HL-60 (cell line): ENCODE data around the gene PDE6C.

Experiments used
- POLR2AphosphoS5 ChIP-seq: IDR thresholded peaks from 2 replicates; pipeline ENCODE4 v1.6.1; 2012; ENCODE audit warnings: low read depth
- TF ChIP-seq, protein P1 (sequence below): IDR thresholded peaks from one replicate; pipeline ENCODE4 v1.5.1; 2011; ENCODE audit warnings: low read length, control low read depth, inconsistent platforms; ENCODE audit not compliant: insufficient read depth
- TF ChIP-seq, protein P2 (sequence below): IDR thresholded peaks from 2 replicates; pipeline ENCODE4 v1.6.1; 2012; ENCODE audit warnings: low read depth; ENCODE audit not compliant: insufficient replicate concordance

DNA sequence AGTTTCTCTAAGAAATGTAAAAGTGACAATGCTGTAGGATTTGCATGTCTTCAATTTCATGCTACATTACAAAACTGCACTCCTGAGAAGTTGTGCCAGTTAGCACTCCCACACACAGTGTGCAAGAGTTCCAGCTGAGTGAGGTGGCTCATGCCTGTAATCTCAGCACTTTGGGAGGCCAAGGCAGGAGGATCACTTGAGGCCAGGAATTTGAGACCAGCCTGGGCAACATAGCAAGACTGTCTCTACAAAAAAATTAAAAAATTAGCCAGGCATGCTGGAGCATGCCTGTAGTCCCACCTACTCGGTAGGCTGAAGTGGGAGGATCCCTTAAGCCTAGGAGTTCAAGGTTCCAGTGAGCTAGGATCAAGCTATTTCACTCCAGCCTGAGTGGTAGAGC lies 45.4 kb downstream of the PDE6C start:
- TF ChIP-seq, protein P1, sequence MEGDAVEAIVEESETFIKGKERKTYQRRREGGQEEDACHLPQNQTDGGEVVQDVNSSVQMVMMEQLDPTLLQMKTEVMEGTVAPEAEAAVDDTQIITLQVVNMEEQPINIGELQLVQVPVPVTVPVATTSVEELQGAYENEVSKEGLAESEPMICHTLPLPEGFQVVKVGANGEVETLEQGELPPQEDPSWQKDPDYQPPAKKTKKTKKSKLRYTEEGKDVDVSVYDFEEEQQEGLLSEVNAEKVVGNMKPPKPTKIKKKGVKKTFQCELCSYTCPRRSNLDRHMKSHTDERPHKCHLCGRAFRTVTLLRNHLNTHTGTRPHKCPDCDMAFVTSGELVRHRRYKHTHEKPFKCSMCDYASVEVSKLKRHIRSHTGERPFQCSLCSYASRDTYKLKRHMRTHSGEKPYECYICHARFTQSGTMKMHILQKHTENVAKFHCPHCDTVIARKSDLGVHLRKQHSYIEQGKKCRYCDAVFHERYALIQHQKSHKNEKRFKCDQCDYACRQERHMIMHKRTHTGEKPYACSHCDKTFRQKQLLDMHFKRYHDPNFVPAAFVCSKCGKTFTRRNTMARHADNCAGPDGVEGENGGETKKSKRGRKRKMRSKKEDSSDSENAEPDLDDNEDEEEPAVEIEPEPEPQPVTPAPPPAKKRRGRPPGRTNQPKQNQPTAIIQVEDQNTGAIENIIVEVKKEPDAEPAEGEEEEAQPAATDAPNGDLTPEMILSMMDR, result no peak
- TF ChIP-seq, protein P2, sequence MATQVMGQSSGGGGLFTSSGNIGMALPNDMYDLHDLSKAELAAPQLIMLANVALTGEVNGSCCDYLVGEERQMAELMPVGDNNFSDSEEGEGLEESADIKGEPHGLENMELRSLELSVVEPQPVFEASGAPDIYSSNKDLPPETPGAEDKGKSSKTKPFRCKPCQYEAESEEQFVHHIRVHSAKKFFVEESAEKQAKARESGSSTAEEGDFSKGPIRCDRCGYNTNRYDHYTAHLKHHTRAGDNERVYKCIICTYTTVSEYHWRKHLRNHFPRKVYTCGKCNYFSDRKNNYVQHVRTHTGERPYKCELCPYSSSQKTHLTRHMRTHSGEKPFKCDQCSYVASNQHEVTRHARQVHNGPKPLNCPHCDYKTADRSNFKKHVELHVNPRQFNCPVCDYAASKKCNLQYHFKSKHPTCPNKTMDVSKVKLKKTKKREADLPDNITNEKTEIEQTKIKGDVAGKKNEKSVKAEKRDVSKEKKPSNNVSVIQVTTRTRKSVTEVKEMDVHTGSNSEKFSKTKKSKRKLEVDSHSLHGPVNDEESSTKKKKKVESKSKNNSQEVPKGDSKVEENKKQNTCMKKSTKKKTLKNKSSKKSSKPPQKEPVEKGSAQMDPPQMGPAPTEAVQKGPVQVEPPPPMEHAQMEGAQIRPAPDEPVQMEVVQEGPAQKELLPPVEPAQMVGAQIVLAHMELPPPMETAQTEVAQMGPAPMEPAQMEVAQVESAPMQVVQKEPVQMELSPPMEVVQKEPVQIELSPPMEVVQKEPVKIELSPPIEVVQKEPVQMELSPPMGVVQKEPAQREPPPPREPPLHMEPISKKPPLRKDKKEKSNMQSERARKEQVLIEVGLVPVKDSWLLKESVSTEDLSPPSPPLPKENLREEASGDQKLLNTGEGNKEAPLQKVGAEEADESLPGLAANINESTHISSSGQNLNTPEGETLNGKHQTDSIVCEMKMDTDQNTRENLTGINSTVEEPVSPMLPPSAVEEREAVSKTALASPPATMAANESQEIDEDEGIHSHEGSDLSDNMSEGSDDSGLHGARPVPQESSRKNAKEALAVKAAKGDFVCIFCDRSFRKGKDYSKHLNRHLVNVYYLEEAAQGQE, result no peak
- no peak for TF ChIP-seq POLR2AphosphoS5
